ENCODE measurements around the gene SWI5.

Gene SWI5

GRCh38 chr9:128254362-128254761, 21.7 kb upstream of the SWI5 start:
- TF ChIP-seq MAX (IDR thresholded peaks at IDR 0.05) = no peak

GRCh38 chr9:128254855-128255759, 21.0 kb upstream of the SWI5 start:
- no peak for TF ChIP-seq YY1 (IDR thresholded peaks at IDR 0.05; ENCODE audit: low read depth)
- no peak for TF ChIP-seq TEAD4 (IDR thresholded peaks at IDR 0.05)
- no peak for TF ChIP-seq EP300 (IDR thresholded peaks at IDR 0.05; ENCODE audit: borderline replicate concordance)
- TF ChIP-seq TCF12 (IDR thresholded peaks at IDR 0.05; ENCODE audit: low read depth) = no peak
- no peak for TF ChIP-seq TAF1 (IDR thresholded peaks at IDR 0.05; ENCODE audit: low read depth)
- no peak for TF ChIP-seq REST (IDR thresholded peaks at IDR 0.05; ENCODE audit: low read depth)
- TF ChIP-seq USF1 (IDR thresholded peaks at IDR 0.05) = no peak
- no peak; the same call in 1 of the 2 replicates for TF ChIP-seq RAD21 (IDR thresholded peaks at IDR 0.05; ENCODE audit: low read depth)
- TF ChIP-seq NFIC (IDR thresholded peaks at IDR 0.05) = no peak
- no peak for TF ChIP-seq FOXM1 (IDR thresholded peaks at IDR 0.05; ENCODE audit: borderline replicate concordance, low read depth)
- TF ChIP-seq EGR1 (IDR thresholded peaks at IDR 0.05) = no peak
- no peak for TF ChIP-seq CEBPB (IDR thresholded peaks at IDR 0.05)
- TF ChIP-seq ZBTB7A (IDR thresholded peaks at IDR 0.05; ENCODE audit: low read depth) = no peak
- TF ChIP-seq MAX (IDR thresholded peaks at IDR 0.05) = no peak
- no peak for TF ChIP-seq CREB1 (IDR thresholded peaks at IDR 0.05; ENCODE audit: low read depth)

- TF ChIP-seq TEAD4 (IDR thresholded peaks at IDR 0.05) (no peak), USF1 (IDR thresholded peaks at IDR 0.05) (no peak), CEBPB (IDR thresholded peaks at IDR 0.05) (no peak), REST (IDR thresholded peaks at IDR 0.05; ENCODE audit: low read depth) (no peak), FOXM1 (IDR thresholded peaks at IDR 0.05; ENCODE audit: borderline replicate concordance, low read depth) (no peak), RAD21 (IDR thresholded peaks at IDR 0.05; ENCODE audit: low read depth) (no peak), YY1 (IDR thresholded peaks at IDR 0.05; ENCODE audit: low read depth) (no peak), EGR1 (IDR thresholded peaks at IDR 0.05) (no peak), ZBTB7A (IDR thresholded peaks at IDR 0.05; ENCODE audit: low read depth) (no peak), EP300 (IDR thresholded peaks at IDR 0.05; ENCODE audit: borderline replicate concordance) (no peak), MAX (IDR thresholded peaks at IDR 0.05) (no peak), TAF1 (IDR thresholded peaks at IDR 0.05; ENCODE audit: low read depth) (no peak), NFIC (IDR thresholded peaks at IDR 0.05) (no peak), CREB1 (IDR thresholded peaks at IDR 0.05; ENCODE audit: low read depth) (no peak)
These were observed 18.8 kb upstream of the SWI5 start for GRCh38 chr9:128257086-128257825.

- TF ChIP-seq CREB1 (IDR thresholded peaks at IDR 0.05; ENCODE audit: low read depth) = no peak
These were observed 18.2 kb upstream of the SWI5 start for GRCh38 chr9:128257907-128258306.

- TF ChIP-seq EP300 (IDR thresholded peaks at IDR 0.05; ENCODE audit: borderline replicate concordance) (no peak), RAD21 (IDR thresholded peaks at IDR 0.05; ENCODE audit: low read depth) (no peak), EGR1 (IDR thresholded peaks at IDR 0.05) (no peak), USF1 (IDR thresholded peaks at IDR 0.05) (no peak), TEAD4 (IDR thresholded peaks at IDR 0.05) (no peak)
These were observed 17.8 kb upstream of the SWI5 start for GRCh38 chr9:128258326-128258725.

Data from Ishikawa (cell line).